GM21723 (cell line): ENCODE data around the gene KLHL29.
A peak's percentile ranks its signal among the peaks of the same experiment; 100 is the strongest.
"Not testable (repeated sequence)": the region's sequence is repeated elsewhere in the genome, so short reads cannot be mapped to it uniquely, and the experiment has no call there.

Experiments used
- ATAC-seq: cut with Tn5 transposase; IDR thresholded peaks from one replicate; pipeline ENCODE4 v1.9.1; 2021; ENCODE audit warnings: mild to moderate bottlenecking, moderate library complexity; ENCODE audit not compliant: unreplicated experiment

Gene KLHL29

DNA sequence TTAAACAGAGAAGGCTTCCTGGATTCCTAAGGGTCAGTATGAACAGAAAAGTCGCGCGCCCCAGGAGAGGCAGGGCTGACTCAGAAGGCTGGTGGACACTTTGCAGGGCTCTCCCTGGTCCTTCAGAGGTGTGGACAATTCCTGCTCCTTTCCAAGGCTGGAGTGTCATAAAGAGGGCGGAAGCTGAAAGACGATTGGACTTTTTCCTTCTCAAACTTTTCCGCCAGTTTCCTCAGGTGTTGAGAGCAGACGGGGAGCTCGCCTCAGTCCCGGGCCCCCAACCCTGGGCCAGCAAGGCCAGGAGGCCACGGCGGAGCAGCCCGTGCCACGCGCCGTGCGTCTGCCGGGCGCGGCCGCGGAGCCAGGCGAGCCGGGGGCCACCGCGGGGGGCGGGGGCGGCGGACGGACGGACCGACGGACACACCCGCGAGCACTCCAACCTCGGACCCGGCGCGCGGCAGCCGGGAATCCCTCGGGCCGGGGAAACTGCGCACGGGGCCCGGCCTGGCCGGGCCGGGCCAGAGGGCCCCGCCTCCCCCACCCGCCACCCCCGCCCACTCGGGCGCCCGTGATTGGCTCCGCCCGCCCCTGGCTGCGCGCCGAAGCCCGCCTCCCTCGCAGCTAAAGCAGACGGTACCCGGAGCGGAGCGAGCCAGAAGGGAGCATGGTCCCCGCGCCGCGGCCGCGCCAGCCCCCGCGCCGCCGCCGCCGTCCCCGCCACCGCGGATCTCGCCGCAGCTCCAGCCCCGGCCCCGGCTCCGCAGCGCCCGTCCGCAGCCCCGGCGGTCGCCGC is at the start of gene KLHL29:
Gene KLHL29 (plus strand): TSS at position 629 of the 793 bp plus-strand sequence. CDS start 177,018 bp downstream, outside the sequence.
- peak; percentile 64 for ATAC-seq

DNA sequence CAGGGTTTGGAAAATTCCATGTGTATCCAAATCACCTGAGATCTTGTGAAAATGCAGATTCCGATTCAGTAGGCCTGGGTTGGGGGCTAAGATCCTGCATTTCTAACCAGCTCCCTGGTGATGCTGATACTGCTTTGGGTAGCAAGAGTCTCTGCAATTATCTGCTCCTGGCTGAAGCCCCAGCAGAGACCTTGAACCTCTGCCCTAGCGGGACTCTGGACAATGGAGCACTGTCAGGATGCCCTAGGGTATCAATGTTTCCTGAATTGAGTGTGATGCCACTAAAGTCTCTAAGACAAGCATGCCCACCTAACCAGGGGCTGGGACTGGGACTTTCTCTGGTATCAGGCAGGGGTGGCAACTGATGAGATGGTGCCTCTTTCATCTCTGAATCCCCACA is 49.4 kb upstream of the KLHL29 start:
- no peak for ATAC-seq

DNA sequence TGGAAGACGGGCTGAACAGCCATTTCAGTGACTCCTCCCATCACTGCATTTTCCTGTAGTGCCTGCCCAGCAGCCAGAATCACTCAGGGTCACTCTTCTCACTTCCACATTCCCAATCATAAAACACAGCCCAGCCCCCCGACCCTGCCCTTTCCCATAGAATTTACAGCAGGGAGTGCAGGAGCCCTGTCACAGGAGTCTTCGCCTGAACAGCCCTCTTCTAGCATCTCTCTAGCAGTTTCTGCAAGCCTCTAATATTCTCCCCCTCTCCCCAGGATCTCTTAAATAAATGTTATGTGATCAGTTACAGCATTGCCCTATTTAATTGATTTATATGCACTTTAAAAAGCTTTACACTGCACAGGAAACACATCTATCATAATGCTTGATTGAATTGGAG is 42.9 kb upstream of the KLHL29 start:
- no peak for ATAC-seq

DNA sequence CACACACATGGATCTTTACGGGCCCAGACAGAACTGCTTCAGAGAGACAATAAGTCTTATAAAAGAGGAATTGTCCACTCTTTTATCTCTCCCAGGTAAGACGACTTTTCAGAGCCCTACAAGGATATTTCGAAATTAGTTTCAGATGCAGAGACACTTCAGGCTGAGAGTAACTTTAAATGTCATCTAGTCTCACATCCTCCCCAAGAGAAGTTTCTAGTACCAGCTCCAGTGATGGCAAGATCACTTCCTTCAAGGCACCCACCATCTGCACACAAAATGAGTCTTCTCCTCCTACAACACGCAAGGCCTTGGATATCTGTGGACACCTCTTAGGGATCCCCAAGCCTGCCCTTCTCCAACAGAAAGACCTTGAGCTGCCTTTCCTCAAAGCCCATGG is 39.0 kb upstream of the KLHL29 start:
- no peak for ATAC-seq

DNA sequence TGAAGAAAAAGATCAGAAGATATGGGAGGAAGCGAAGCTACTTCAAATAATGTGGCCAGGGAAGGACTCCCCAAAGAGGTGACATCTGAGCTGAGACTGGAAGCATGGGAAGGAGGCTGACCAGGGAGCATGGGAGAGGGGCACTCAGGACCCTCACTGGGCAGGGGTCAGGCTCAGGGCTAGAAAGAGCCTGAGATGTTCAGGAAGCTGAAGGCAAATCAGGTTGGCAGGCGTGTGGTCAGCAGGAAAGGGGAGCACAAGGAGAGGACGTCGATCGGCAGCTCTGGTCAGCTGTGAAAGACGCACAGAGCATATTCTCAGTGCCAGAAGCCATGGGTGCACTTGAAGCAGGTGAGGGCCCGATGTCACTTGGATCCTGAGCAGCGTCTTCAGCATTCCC is 38.2 kb upstream of the KLHL29 start:
- ATAC-seq: no peak

DNA sequence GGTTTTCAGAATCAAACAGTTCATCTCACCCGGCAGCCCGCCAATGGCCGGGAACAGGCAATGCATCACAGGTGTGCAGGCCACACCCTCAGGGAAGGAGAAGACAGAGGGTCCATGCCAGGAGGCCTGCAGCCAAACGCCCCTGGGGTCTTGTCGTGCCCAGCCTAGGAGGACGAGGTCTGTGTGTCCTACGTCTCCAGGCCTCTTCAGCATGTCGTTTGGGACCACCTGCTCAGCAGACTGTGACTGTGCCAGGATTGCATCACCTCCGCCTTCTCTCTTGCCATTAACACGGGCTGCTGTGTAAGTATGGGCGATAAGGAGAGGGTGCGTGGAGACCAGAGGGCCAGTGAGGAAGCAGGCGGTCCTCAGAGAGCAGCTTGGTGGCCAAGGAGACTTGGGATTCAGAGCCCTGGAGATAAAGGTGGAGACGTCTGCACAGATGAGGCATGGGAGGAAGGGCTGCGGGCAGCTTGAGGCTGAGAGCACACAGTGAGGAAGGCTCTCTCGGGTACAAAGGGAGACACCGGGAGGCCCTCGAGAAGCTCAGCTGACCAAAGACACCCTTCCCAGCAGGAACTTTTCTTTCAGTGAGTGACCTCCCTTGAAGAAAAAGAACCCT is 37.4 kb upstream of the KLHL29 start:
- no peak for ATAC-seq

DNA sequence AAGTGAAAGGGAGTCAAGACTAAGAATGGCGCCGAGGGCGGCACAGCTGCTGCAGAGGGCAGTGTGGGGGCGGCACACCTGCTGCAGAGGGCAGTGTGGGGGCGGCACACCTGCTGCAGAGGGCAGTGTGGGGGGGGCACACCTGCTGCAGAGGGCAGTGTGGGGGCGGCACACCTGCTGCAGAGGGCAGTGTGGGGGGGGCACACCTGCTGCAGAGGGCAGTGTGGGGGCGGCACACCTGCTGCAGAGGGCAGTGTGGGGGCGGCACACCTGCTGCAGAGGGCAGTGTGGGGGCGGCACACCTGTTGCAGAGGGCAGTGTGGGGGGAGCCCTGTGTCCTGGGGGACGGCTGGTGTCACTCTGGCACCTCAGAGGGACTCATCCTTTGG is 36.9 kb upstream of the KLHL29 start:
- ATAC-seq: not testable (repeated sequence)

DNA sequence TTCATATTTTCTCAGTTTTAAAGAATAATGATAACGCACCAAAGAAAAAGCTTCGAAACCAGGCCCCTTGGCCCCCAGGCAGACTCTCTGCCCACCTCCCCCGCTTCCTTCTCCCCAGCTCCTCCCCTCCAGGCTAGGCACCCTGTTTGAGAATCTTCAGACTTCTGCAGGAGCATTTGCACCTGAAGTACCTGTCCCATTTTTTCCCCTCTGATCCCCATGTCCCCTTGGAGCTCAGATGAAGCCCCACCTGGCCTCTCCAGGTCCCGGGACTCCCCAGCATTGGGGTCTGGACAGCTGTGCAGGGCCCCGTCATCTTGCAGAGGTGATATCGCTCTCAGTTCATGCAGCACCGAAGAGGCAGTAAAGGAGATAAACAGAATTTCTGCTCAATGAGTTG is 35.5 kb upstream of the KLHL29 start:
- no peak for ATAC-seq

DNA sequence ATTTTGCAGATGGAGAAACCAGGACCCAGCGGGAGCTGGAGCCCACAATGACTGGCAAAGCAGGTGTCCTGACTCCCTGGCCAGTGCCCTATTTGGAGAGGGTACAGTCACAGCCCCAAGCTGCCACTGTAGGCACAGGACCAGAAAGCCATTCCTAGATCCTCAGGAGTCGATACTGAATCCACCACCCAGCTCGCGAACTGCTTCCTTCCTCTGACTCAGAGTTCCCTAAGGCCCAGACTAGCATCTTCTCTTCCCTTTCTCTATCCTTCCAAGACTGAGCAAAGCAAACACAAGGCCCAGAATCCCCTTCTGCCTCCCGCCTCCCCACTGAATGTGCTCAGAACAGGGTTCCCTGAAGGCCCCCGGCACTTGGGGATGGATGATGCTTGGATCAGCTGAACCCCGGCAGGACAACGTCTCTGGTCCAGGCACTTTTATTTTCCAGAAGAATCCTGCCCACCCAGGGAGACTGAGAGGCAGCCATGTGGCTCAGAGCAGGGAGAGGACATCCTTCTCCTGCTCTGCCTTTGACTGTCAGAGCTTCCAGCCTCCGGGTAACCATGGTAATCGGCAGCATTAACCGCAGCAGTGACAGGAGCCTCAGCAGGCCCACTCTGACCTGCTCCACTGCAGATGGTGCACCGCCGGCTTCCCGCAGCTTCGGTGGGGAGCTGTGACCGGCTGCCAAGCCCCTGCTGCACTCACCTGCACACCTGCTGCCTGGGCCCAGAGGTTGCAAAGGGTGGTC is 34.8 kb upstream of the KLHL29 start:
- ATAC-seq: no peak

DNA sequence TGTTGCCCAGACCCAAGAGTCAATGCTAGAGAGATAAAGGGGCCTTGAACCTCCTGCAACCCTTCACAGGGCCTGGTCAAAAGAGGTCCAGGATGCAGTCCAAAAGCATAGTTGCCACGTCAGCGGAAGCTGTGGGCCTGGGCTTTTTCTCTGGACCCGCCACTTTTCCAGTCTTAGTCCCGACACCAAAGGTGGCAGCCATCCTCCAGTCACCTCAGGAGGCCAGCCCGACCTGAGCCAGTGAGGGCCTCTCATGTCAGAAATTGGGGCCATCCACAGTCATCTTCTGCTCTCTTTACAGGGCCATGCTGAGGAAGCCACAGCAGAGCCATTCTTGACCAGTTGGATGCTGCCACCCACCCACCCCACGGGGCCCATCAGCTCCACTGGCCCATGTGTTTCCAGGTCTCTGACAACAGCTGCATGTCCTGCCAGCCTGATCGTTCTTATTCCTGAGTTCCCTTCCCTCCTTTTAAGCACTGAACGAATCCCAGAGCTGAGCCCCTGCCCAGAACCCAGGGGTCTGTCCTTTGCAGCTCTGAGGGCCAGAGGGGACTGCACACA is 34.1 kb upstream of the KLHL29 start:
- no peak for ATAC-seq

DNA sequence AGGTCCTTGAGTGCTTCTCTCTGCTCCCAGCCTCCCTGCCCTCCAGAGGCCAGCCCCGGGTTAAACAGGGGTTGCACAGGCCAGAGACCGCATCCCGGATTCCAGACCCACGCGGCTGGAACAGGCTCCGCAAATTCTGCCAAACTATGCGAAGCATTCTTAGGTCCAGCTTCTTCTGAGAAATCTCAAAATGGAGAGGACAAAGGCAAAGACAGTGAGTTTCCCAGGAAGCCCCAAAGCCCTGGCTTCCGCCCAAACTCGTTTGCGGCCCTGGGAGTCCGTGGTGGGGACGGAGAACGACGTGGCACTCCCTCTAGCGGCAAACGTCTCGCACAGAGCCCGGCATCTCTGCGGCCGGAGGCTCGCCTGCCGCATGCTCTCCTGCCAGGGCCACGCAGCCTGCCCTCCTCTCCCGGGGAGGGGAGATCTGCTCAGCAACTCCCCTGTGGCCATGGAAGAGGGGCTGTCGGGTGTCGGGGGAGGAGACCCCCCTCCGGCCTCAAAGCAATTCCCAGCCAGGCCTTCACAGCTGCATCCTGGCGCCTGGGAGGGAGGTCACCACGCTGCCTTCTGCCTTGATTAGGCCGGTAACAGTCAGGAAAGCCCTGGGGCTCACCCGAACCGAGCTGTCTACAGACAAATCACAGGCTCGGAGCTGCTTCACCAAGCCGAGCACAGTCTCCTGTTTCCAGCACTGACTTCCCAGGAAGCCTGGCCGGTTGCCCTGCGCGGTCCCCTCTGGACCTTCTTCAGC is 33.4 kb upstream of the KLHL29 start:
- peak; percentile 93 for ATAC-seq

DNA sequence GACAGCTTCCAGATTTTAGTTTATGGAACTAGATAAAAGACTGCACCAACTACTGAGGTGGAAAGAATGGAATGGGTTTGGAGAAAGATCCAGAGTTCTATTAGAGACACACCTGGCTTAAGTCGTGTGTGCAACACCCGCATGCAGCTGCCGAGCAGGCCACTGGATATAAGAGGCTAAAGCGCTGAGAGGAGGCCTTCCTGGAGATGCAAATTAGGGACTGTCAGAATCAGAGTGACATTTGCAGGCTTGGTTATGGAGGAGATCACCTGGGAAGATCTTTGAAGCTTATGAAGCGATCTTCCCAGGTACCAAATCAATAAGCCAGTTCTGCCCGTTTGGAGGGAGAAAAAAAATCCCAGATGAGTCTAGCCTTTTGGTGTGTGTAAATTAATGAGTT is 30.4 kb upstream of the KLHL29 start:
- ATAC-seq: peak; percentile 77

DNA sequence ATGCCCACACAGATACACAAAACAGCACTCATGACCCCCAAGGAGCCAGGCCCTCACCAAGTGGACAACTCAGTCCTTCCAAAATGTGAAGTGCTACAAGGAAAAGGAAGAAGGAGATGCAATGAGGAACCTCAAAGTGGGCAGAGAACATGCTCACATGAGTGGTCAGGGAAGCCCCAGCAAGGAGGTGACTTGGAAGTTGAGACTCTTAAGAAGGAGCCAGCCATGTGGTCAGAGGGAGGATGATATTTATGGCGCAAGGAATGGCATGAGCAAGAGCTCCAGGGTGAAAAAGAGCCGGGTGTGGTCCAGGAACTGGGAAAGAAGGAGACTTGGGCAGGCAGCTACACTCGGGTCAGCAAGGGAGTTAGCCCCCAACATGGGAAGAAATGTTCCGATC is 30.0 kb upstream of the KLHL29 start:
- no peak for ATAC-seq

DNA sequence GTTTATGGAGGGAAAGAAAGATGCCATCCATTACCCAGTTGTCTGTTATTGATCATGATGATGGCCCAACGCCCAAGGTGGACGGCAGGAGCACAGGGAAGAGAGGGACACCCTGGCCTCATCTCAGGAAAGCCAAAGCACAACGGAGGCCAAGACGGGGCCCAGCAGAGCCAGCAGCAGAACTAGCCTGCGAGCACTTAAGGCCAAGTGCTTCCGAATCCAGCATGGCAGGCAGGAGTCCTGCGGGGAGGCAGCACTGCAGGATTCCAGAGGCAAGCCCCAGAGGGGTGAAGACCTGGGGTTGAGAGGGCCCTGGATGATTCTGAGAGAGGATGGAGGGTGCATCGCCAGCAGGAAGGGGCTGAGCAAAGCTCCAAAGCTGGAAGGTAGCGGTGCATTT is 28.3 kb upstream of the KLHL29 start:
- no peak for ATAC-seq

DNA sequence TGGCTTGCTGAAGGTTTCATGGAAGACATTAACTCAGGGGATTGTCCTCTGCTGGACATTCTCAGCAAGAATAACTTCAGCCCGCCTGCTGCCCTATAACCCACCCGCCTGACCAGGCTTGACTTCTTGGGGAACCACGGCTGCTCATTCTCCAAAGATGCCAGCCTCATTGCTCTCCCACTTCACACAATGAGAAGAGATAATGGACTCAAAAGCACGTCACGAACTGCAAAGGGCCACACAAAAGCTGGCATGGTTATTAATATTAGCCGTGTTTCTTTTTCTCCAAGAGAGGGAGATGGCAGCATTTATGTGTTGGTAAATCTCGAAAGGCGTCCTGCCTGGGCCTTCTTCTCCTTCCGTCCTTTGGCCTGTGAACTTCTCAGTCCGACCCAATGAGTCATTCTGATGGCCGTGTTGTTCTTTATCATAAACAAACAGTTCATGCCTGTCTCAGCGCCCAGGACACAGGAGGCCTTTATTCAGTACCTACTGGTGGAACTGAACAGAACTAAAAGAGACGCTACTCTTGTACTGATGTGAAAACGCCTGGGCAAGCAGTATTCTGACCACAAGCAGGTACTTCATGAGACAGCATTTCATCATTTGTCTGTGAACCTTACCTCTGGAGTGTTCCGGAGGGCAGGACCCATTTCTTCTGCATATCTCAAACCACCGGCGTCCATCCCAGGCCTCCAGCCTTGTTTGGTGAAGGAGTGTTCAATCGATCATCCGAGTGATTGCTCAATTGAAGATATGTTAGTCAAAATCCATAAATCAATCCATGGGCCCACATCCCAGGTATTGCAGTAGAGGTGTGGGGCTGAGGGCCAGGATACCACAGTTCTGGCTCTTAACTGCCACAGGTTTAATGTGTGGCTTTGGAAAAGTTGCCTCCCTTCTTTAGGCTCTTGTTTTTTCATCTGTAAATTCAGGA is 25.1 kb upstream of the KLHL29 start:
- ATAC-seq: no peak

DNA sequence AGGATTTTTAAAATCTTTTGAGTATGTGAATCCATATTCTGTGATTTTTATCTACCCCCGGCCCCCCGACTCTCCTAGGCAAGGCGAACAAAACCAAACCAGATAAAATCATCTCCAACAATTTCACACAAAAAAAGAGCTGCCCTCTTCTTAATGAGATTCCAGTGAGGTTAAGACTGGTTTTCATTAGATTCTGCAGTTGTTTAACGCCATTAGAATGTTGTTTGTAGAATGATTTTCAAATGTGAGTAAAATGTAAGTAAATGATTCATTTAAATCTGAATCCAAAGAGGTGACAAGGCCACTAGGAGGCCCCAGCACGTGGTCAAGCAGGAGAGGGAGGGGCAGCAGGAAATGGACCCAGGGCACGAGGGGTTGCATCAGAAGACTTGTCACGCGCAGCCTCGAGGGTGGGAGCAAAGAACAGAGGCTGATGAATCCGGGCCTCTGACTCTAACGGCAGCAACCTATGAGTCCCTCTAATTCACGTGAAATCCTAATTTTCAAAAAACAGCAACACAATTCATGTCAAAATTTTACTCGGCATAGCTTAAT is 24.3 kb upstream of the KLHL29 start:
- ATAC-seq: no peak

DNA sequence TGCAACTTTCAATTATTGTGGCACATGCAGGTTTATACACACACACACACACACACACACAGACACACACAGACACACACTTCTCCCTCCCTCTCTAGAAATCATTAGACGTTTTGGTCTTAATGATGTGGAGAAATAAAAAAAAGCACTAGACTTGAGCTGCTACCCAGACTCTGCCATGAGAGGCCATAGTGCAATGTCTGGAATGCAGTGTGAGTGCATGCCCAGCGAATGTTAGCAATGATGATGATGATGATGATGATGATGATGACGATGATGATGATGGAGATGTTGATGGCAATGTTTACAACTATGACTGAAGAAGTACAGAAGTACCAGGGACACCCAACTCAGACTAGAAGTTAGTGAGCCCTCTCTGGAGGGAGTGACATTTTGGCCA is 23.8 kb upstream of the KLHL29 start:
- no peak for ATAC-seq

DNA sequence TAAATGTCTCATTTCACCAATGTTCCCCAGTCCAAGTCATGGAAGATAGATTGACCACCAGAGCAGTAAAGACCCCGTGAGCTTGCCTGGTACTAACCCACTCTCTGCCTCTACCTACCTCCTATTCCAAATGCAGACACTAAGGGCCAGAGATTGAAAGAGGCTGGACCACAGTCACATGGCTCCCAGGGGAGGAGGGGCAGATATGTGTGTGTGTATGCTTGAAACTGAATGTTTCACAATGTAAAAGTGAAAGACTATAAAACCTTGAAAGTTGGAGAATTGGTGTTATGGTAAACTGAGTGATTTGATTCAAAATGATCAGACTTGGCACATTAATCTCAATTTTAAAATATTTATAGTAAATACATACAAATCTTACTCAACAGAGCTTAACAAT is 21.7 kb upstream of the KLHL29 start:
- no peak for ATAC-seq

DNA sequence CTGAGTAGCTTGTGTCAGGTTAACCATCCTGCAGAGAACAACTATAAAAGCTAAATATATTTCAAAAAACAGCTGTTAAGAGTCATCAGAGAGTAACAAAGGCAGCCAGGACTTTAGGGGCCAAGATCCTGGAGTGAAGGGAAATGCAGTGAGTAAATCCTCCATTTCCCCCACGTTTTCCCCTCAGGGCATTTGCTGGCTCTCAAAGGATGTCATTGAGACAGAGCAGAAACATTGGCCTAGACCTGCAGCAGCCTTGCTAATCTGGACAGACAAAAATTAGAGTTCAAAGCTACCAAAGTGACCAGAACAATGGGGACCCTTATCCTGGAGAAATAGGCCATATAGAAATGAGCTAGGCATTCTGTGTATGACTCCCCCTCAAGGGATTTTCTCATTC is 21.1 kb upstream of the KLHL29 start:
- ATAC-seq: no peak

DNA sequence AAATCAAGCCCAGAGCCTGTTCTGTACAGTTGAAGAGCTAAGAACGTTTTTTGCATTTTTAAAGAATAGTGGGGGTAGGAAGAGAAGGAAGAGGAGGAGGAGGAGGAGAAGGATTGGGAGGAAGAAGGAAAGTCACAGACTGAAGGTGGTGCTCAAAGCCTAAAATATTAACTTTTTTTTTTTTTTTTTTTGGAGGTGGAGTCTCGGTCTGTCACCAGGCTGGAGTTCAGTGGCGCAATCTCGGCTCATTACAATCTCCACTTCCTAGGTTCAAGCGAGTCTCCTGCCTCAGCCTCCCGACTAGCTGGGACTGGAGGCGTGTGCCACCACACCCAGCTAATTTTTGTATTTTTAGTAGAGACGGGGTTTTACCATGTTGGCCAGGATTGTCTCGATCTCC is 18.3 kb upstream of the KLHL29 start:
- no peak for ATAC-seq
